GM21529 (cell line): ENCODE data around the gene PGBD5.

Source experiments
- ATAC-seq: cut with Tn5 transposase; IDR thresholded peaks from one replicate; pipeline ENCODE4 v1.9.1; 2021; ENCODE audit not compliant: unreplicated experiment

Gene PGBD5

DNA sequence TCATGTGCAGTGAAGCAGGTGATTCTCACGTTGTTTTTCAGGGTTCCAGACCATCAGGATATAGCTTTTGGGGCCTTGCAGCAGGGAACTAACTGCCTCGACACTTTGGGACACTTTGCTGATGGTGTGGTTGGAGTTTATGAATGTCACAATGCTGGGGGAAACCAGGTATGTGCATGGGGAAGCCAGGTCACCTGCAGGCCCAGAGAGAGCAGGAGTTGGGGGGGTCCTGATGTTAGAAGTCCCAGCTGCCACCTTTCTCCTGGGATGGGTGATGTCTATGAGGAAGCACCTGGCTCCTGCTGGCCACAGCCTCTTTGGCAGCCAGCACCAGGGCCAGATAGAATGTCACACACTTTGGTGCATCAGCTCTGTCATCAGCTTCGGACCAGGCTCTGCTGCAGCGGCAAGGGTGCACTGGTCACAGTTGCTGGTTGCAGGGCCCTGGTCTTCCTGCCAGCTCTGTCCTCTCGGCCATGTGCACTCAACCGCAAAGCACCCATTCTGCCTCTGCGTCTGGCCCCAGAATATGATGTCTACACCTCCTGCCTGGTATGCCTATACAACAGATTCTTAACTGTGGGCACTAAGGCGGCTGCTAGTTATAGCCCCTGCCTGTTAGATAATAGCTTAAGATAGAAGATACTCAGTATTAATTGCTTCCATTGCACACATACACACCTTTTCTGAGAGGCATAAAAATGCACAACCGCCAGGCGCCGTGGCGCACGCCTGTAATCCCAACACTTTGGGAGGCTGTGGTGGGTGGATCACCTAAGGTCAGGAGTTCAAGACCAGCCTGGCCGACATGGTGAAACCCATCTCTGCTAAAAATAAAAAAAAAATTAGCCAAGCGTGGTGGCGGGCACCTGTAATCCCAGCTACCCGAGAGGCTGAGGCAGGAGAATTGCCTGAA lies 160.7 kb downstream of the PGBD5 start:
- ATAC-seq, result no peak
